DND-41 (cell line): Measurements from ENCODE around the gene APBB2.
"Not testable (repeated sequence)": the region's sequence is repeated elsewhere in the genome, so short reads cannot be mapped to it uniquely, and the experiment has no call there.

Experiments
- ATAC-seq: fragments of 200-7000 bp; cut with Tn5 transposase; 3 replicates; pipeline ENCODE4 v1.9.1; 2021; ENCODE audit warnings: low read depth; ENCODE audit not compliant: insufficient read depth
- DNase-seq: peaks from one replicate; pipeline ENCODE4 v3.0.0-alpha.2; 2020
- H2AFZ ChIP-seq: 2 replicates; pipeline ENCODE4 v1.6.0; 2012; ENCODE audit warnings: low read depth, low read length
- H3K27ac ChIP-seq: 2 replicates; pipeline ENCODE4 v1.5.1; 2012; ENCODE audit warnings: low read length, inconsistent platforms
- H3K27me3 ChIP-seq: fragments of 200-600 bp; sonication (generic); 2 replicates; pipeline ENCODE4 v1.6.0; 2012; ENCODE audit warnings: low read length, mild to moderate bottlenecking, inconsistent platforms; ENCODE audit not compliant: insufficient read depth, poor library complexity
- H3K36me3 ChIP-seq: 2 replicates; pipeline ENCODE4 v1.5.1; 2012; ENCODE audit warnings: low read length, inconsistent platforms; ENCODE audit not compliant: insufficient read depth
- H3K4me1 ChIP-seq: 2 replicates; pipeline ENCODE4 v1.5.1; 2012; ENCODE audit warnings: mild to moderate bottlenecking, low read length; ENCODE audit not compliant: insufficient read depth
- H3K4me2 ChIP-seq: 2 replicates; pipeline ENCODE4 v1.6.0; 2012; ENCODE audit warnings: mild to moderate bottlenecking, moderate library complexity, low read length, inconsistent platforms; ENCODE audit not compliant: insufficient read depth
- H3K4me3 ChIP-seq, 2 experiments: fragments of 200-600 bp in 1 of 2; shearing (Covaris generic) in 1 of 2; 2 replicates each; pipeline ENCODE4 v1.5.1; 2012 to 2016; ENCODE audit warnings: inconsistent platforms in 2 of 2, low read length in 2 of 2, mild to moderate bottlenecking in 2 of 2, low read depth in 1 of 2, moderate library complexity in 1 of 2
- H3K79me2 ChIP-seq: 2 replicates; pipeline ENCODE4 v1.6.0; 2012; ENCODE audit warnings: low read length, inconsistent platforms; ENCODE audit not compliant: insufficient read depth
- H3K9ac ChIP-seq: 2 replicates; pipeline ENCODE4 v1.6.0; 2012; ENCODE audit warnings: low read depth, mild to moderate bottlenecking, inconsistent platforms, low read length, moderate library complexity
- H3K9me3 ChIP-seq: 2 replicates; pipeline ENCODE4 v1.5.1; 2012; ENCODE audit warnings: low read length, moderate library complexity, mild to moderate bottlenecking, inconsistent platforms; ENCODE audit not compliant: insufficient read depth, severe bottlenecking
- H4K20me1 ChIP-seq: 2 replicates; pipeline ENCODE4 v1.6.0; 2012; ENCODE audit warnings: low read length; ENCODE audit not compliant: insufficient read depth
- EZH2 ChIP-seq: IDR thresholded peaks from 3 replicates; pipeline ENCODE4 v1.6.1; 2012; ENCODE audit warnings: borderline replicate concordance, low read depth, mild to moderate bottlenecking, moderate library complexity, low read length, inconsistent platforms; ENCODE audit not compliant: severe bottlenecking
- TF ChIP-seq, protein P1 (sequence below): IDR thresholded peaks from 2 replicates; pipeline ENCODE4 v1.5.1; 2012; ENCODE audit warnings: borderline replicate concordance, low read length, moderate library complexity, mild to moderate bottlenecking; ENCODE audit not compliant: poor library complexity, severe bottlenecking; ENCODE audit errors: extremely low read depth

Gene APBB2

DNA sequence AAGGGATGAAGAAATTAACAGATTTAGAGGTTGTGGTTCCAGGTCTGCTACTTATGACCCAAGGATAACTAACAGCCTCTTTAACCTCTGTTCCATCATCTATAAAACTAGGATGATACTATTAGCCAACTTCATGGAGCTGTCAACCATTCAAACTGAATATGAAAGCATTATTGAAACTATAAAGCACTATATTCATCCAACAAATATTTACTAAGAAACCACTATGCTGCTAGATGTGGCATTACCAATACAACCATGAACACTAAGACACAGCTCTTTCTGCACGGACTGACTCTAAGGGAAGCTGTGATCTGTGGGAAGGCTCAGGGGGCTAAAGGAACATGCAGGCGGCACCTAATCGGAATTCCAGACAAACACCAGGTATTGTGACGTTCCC, 66.0 kb downstream of the APBB2 start:
- no peak for ATAC-seq
- Histone ChIP-seq H2AFZ (no peak overlapping the region), H4K20me1 (no peaks in the 10 kb centered on the region), H3K79me2 (no peaks in the 10 kb centered on the region), H3K4me3 (no peak overlapping the region), H3K27ac (no peak overlapping the region), H3K4me1 (no peaks in the 10 kb centered on the region), H3K9me3 (no peaks in the 10 kb centered on the region), H3K9ac (no peak overlapping the region), H3K36me3 (no peaks in the 10 kb centered on the region), H3K4me2 (no peak overlapping the region), H3K27me3 (no peaks in the 10 kb centered on the region)
- DNase-seq: no peak
- TF ChIP-seq, protein P1, sequence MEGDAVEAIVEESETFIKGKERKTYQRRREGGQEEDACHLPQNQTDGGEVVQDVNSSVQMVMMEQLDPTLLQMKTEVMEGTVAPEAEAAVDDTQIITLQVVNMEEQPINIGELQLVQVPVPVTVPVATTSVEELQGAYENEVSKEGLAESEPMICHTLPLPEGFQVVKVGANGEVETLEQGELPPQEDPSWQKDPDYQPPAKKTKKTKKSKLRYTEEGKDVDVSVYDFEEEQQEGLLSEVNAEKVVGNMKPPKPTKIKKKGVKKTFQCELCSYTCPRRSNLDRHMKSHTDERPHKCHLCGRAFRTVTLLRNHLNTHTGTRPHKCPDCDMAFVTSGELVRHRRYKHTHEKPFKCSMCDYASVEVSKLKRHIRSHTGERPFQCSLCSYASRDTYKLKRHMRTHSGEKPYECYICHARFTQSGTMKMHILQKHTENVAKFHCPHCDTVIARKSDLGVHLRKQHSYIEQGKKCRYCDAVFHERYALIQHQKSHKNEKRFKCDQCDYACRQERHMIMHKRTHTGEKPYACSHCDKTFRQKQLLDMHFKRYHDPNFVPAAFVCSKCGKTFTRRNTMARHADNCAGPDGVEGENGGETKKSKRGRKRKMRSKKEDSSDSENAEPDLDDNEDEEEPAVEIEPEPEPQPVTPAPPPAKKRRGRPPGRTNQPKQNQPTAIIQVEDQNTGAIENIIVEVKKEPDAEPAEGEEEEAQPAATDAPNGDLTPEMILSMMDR: no peak
- TF ChIP-seq EZH2: no peak

DNA sequence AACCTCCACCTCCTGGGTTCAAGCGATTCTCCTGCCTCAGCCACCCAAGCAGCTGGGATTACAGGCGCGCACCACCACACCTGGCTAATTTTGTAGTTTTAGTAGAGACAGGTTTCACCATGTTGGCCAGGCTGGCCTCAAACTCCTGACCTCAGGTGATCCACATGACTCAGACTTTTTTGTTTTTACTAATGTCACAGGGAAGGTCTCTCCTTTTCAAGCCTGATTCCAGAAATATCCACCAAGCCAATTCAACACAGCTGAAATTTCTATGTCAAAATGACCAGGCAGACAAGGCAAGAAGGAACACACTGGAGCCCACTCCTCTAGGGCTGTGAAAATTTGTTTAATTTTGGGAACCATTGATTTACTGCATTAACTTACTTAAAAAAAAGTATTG, 66.8 kb downstream of the APBB2 start:
- H3K9ac ChIP-seq, H3K36me3 ChIP-seq, H3K4me2 ChIP-seq, H4K20me1 ChIP-seq, H3K4me3 ChIP-seq, H3K79me2 ChIP-seq, H3K27me3 ChIP-seq, ATAC-seq, H3K4me1 ChIP-seq, H3K27ac ChIP-seq, DNase-seq, H2AFZ ChIP-seq, H3K9me3 ChIP-seq: not testable (repeated sequence)

DNA sequence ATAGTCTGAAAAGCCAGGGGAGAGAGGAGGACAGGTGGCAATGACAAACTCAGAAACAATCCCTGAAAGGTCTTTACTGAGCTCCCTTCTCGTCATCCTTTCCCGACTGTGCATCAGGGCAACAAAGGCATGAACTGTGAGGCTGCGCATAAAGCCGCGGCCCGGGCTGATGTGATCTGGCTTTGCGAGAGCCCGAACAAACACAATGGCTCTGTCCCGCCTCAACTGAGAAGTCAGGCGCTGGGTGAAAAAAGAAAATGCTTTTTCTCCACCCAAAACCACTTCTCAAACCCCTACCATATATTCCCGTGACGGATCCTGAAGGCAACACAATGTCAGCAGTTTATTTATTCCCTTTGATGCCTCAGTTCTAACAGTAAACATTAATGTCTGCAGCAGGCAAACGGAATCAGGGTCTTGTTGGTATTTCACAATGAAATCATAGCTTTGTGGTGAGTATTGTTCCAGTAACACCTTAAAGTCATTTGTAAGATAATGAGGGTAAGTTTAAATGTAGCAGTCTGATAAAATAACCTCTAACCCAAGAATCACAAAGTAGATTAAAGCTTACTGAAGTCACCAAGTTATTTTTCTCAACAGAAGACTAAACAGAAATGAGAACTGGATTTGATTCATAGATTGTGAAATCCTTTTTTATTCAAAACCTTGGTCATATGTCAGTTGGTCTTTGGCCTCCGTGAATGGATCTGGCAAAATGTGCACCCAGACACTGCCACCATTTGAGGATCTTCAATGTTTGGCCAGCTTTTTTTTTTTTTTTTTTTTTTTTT, 67.4 kb downstream of the APBB2 start:
- H3K36me3 ChIP-seq: no peaks in the 10 kb centered on the region
- no peaks in the 10 kb centered on the region for H4K20me1 ChIP-seq
- no peak overlapping the region for H3K27ac ChIP-seq
- H3K4me3 ChIP-seq: no peak overlapping the region
- H3K4me2 ChIP-seq: no peak overlapping the region
- H3K4me1 ChIP-seq: no peaks in the 10 kb centered on the region
- no peak for TF ChIP-seq EZH2
- TF ChIP-seq, protein P1: no peak
- no peaks in the 10 kb centered on the region for H3K27me3 ChIP-seq
- H3K9me3 ChIP-seq: no peaks in the 10 kb centered on the region
- H3K9ac ChIP-seq: no peak overlapping the region
- DNase-seq (no peak), ATAC-seq (no peak)
- H3K79me2 ChIP-seq: no peaks in the 10 kb centered on the region
- no peak overlapping the region for H2AFZ ChIP-seq

DNA sequence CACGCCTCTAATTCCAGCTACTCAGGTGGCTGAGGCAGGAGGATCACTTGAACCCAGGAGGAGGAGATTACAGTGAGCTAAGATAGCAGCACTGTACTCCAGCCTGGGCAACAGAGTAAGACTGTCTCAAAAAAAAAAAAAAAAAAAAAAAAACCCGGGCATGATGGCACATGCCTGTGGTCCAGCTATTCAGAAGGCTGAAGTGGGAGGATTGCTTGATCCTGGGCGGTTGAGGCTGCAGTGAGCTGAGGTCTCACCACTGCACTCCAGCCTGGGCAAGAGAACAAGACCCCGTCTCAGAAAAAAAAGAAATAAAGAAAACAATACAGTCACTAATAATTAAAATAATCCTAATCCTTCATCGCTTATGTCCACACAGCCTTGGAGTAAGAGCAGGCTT, 68.1 kb downstream of the APBB2 start:
- no peak for TF ChIP-seq EZH2
- Histone ChIP-seq H3K9ac (no peak overlapping the region), H3K27me3 (no peaks in the 10 kb centered on the region), H3K4me1 (no peaks in the 10 kb centered on the region), H3K4me3 (no peak overlapping the region), H4K20me1 (no peaks in the 10 kb centered on the region), H2AFZ (no peak overlapping the region), H3K79me2 (no peaks in the 10 kb centered on the region), H3K9me3 (no peaks in the 10 kb centered on the region), H3K4me2 (no peak overlapping the region), H3K36me3 (no peaks in the 10 kb centered on the region), H3K27ac (no peak overlapping the region)
- ATAC-seq (no peak), DNase-seq (no peak)
